Dermis microvascular lymphatic vessel endothelial cell (primary cell): ENCODE data around the gene ZNF320. TPM values are rescaled to one million over a fixed set of nuclear protein-coding genes. Genes with fewer than 3 reads are reported as not detected.

Experiments
- total RNA-seq: library from RNA; depleted of rRNA; stranded (reverse); fragments of >200 nt; gene quantifications from 2 replicates; pipeline ENCODE4 v1.2.1, GENCODE V29; 2014

The ZNF320 gene
- total RNA-seq, 1 donor from 2014 or later, result 7.7 TPM

Other genes starting within 250 kb of the ZNF320 start
- 5.4 and 5.8 TPM in 2 replicates for gene ZNF611, start 162.6 kb downstream of the ZNF320 start, total RNA-seq
- 3.3 and 3.9 TPM in 2 replicates for gene ZNF600, start 110.8 kb downstream of the ZNF320 start, total RNA-seq
- gene ZNF28, start 76.0 kb downstream of the ZNF320 start, total RNA-seq, result 13.7 and 14.0 TPM in 2 replicates
- 14.8 and 17.4 TPM in 2 replicates for gene ZNF468, start 40.0 kb downstream of the ZNF320 start, total RNA-seq
- gene ZNF888, start 25.8 kb upstream of the ZNF320 start, total RNA-seq, result 4.3 and 4.7 TPM in 2 replicates
- gene ZNF816, start 65.2 kb upstream of the ZNF320 start, total RNA-seq, result 6.9 and 8.3 TPM in 2 replicates
- gene ERVV-1, start 116.3 kb upstream of the ZNF320 start, total RNA-seq, result not detected in 2 replicates
- gene ERVV-2, start 147.1 kb upstream of the ZNF320 start, total RNA-seq, result not detected in 2 replicates
- 11.3 and 18.3 TPM in 2 replicates for gene ZNF160, start 205.8 kb upstream of the ZNF320 start, total RNA-seq
- gene ZNF415, start 235.3 kb upstream of the ZNF320 start, total RNA-seq, result 1.2 and 1.8 TPM in 2 replicates